ENCODE data around the gene FBP2. TPM values are rescaled to one million over a fixed set of nuclear protein-coding genes. Genes with fewer than 3 reads are reported as not detected.
A peak's percentile ranks its signal among the peaks of the same experiment; 100 is the strongest.

Gene FBP2
- total RNA-seq, 1 experiment from 2014 or later = not detected

GRCh38 chr9:94553029-94553938, 40.3 kb downstream of the FBP2 start:
- ATAC-seq = no peak

More at GRCh38 chr9:94553029-94553938, 40.3 kb downstream of the FBP2 start:
- POLR2A ChIA-PET = interaction anchor here (1.3 to 1.7 kb wide), 3 partner anchors 16 to 29 kb away, joined by 4 to 6 read pairs (median 4); no protein-coding TSS in a partner anchor
- Histone ChIP-seq H4K20me1 (ENCODE audit: insufficient read depth) (no peaks in the 10 kb centered on the region), H2AFZ (ENCODE audit: low read depth, low read length, poor library complexity, severe bottlenecking) (no peak overlapping the region), H3K4me3 (replicated peaks in 1 of 2; ENCODE audit: low read depth in 1 of 2, low read length in 2 of 2) (peak overlapping the region; percentile 69 to 80), H3K79me2 (ENCODE audit: insufficient read depth, low read length) (0 out of 2 replicates have a peak, but pooled peaks cover 3% of the 10 kb centered on the region), H3K4me1 (ENCODE audit: control insufficient read depth in 1 of 2, insufficient read depth in 2 of 2, low read length in 2 of 2) (peaks cover 6 to 21% of the 10 kb centered on the region in 2 experiments; a peak in 2 of 4 replicates), H3K9me3 (ENCODE audit: control insufficient read depth in 1 of 2, insufficient read depth in 1 of 2, low read depth in 1 of 2, low read length in 2 of 2) (no peaks in the 10 kb centered on the region), H3K9ac (ENCODE audit: low read length) (peak overlapping the region; percentile 75; the same call in 1 of the 2 replicates), H3K27ac (ENCODE audit: low read depth, low read length) (no peak overlapping the region; the same call in 1 of the 2 replicates), H3K36me3 (ENCODE audit: control insufficient read depth in 1 of 2, insufficient read depth in 2 of 2, low read length in 2 of 2) (0 out of 4 replicates have a peak, but pooled peaks cover 0 to 5% of the 10 kb centered on the region in 2 experiments), H3K9me2 (ENCODE audit: insufficient read depth) (no peaks in the 10 kb centered on the region), H3K4me2 (ENCODE audit: low read length) (peak overlapping the region; percentile 84), H3K27me3 (ENCODE audit: insufficient read depth, low read length) (no peaks in the 10 kb centered on the region)
- intact Hi-C loops (cut with micrococcal nuclease) = loop anchor here (2.0 to 10.0 kb wide), 3 partner anchors 50 to 1662 kb away; no protein-coding TSS in a partner anchor
- CTCF ChIA-PET = interaction anchor here (1.6 kb wide), 2 partner anchors 578 to 614 kb away, joined by 3 to 7 read pairs; no protein-coding TSS in a partner anchor
- no peak for DNase-seq (ENCODE audit: low read depth, low spot score)
- TF ChIP-seq POLR2AphosphoS5 (IDR thresholded peaks at IDR 0.05; ENCODE audit: low read depth, low read length) (no peak), EZH2 (IDR thresholded peaks at IDR 0.05) (no peak), RAD21 (IDR thresholded peaks at IDR 0.05; ENCODE audit: low read depth) (peak; percentile 34; the same call in 1 of the 2 replicates), TCF7L2 (IDR thresholded peaks at IDR 0.05; ENCODE audit: borderline replicate concordance, extremely low read depth, insufficient read depth, insufficient read length) (no peak), POLR2A (IDR thresholded peaks at IDR 0.05; ENCODE audit: borderline replicate concordance, extremely low read depth, insufficient read depth, insufficient read length) (no peak), ZFX (IDR thresholded peaks at IDR 0.05) (no peak), CTCF (IDR thresholded peaks at IDR 0.05 in 2 of 3, conservative IDR thresholded peaks at IDR 0.05 in 1 of 3; ENCODE audit: borderline replicate concordance in 1 of 3, insufficient read depth in 1 of 3, low read depth in 2 of 3, low read length in 2 of 3) (peak in 1 of 3 experiments; percentile 13; a peak in 1 of 6 replicates)
- RAD21 ChIA-PET (ENCODE audit: low non-redundant PET in 1 of 2, low total read pairs in 2 of 2, uncharacterized antibody in 2 of 2, unreplicated experiment in 2 of 2) = interaction anchor here in 1 of 2 experiments (0.6 kb wide), 1 partner anchor 531 kb away, joined by 3 read pairs; no protein-coding TSS in a partner anchor
- BruUV-seq (replicated peaks) = no TSS peak
